Uterus (tissue), 4 donors: ENCODE results near the gene LRP10. TPM values are rescaled to one million over a fixed set of nuclear protein-coding genes. Genes with fewer than 3 reads are reported as not detected.
A peak's percentile ranks its signal among the peaks of the same experiment; 100 is the strongest.

Source experiments
- DNase-seq, 2 donors: peaks; one replicate each; pipeline ENCODE4 v3.0.0-alpha.2; 2019 to 2020
- H3K27ac ChIP-seq, 2 donors: fragments of 200-600 bp; sonication (generic); 1 replicate in 1 of 2; 2 replicates in 1 of 2; pipeline ENCODE4 v1.5.1; 2016 to 2018
- H3K27me3 ChIP-seq, 2 donors: fragments of 200-600 bp; sonication (generic); one replicate each; pipeline ENCODE4 v1.5.1; 2018 to 2019; ENCODE audit warnings: control low read depth in 1 of 2
- H3K36me3 ChIP-seq, 2 donors: fragments of 200-600 bp; sonication (generic); one replicate each; pipeline ENCODE4 v1.5.1; 2019; ENCODE audit warnings: control low read depth in 1 of 2
- H3K4me1 ChIP-seq, 2 donors: fragments of 200-600 bp; sonication (generic); one replicate each; pipeline ENCODE4 v1.5.1; 2018 to 2019; ENCODE audit warnings: control low read depth in 1 of 2
- H3K4me3 ChIP-seq, 2 donors: fragments of 200-600 bp; sonication (generic); 1 replicate in 1 of 2; 2 replicates in 1 of 2; pipeline ENCODE4 v1.5.1; 2018 to 2019; ENCODE audit warnings: mild to moderate bottlenecking in 1 of 2
- H3K9me3 ChIP-seq, 2 donors: fragments of 200-600 bp; sonication (generic); one replicate each; pipeline ENCODE4 v1.5.1; 2019; ENCODE audit warnings: control low read depth in 1 of 2
- CTCF ChIP-seq, 4 experiments: fragments of 200-600 bp in 2 of 4; fragments of 450-650 bp in 2 of 4; sonication (generic) in 2 of 4; IDR thresholded peaks; one replicate each; pipeline ENCODE4 v1.5.1; 2016 to 2019; ENCODE audit warnings: antibody characterized with exemption in 4 of 4, mild to moderate bottlenecking in 2 of 4, moderate library complexity in 1 of 4
- POLR2A ChIP-seq, 2 donors: fragments of 450-650 bp; IDR thresholded peaks; one replicate each; pipeline ENCODE4 v1.6.1; 2016; ENCODE audit warnings: antibody characterized with exemption in 2 of 2, mild to moderate bottlenecking in 1 of 2, moderate library complexity in 1 of 2
- intact Hi-C: fragments of 100-400 bp; cut with DNase I; formaldehyde crosslinking; loops from one replicate; pipeline ENCODE4 v1.15.1; 2023; ENCODE audit warnings: low total_unique reads
- total RNA-seq, 4 donors: library from RNA; depleted of rRNA in 3 of 4; stranded (reverse); fragments of >200 nt in 3 of 4; gene quantifications; one replicate each; pipeline versions ENCODE4 v1.1.0 to v1.2.4, GENCODE V29; 2014 to 2023
- donor health status: DM: yes; HTN: yes; CAD: no.

LRP10 gene
- total RNA-seq, 4 donors from 2014 or later: 27.4 to 140 (median 37.5) TPM

DNA sequence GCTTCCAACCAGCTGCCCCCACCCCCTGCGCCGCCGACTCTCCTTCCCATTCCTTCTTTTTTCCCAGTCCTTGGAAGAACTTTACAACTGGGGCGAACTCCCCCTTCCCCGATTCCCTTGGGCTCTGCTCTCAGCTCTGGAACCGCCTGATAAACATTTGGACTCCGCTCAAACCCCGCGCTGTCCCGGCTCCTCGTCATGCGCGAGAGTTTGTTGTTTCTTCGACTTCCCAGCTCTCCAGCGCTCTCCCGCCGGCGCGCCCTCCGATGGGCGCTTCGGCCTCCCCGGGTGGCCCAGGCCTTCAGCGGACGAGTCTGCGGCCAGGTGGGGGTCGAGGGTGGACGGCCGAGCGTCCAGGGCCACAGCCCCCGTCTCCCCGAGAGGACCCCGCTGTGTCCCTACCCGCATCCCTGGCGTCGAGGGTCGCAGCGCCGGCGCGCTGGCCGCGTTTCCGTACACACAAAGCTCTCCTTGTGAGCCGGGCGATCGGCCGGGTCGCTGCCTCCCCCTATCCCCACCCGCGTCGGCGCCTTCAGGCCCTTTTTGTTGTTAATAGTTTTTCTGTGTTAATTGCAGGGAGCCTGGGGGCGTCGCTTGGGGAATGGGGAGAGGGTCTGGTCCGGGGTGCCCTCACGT, 34.3 kb upstream of the LRP10 start:
- intact Hi-C loops: no loop called here
- H3K4me3 ChIP-seq: peak overlapping the region; percentile 74 to 75
- H3K36me3 ChIP-seq: no peaks in the 10 kb centered on the region
- TF ChIP-seq POLR2A (IDR thresholded peaks at IDR 0.05): no peak
- TF ChIP-seq CTCF (IDR thresholded peaks at IDR 0.05): no peak
- DNase-seq: peak; percentile 66 to 70
- H3K4me1 ChIP-seq: peaks cover 0 to 21% of the 10 kb centered on the region in 2 donors
- H3K9me3 ChIP-seq: no peaks in the 10 kb centered on the region
- H3K27ac ChIP-seq: peak overlapping the region; percentile 96 to 100
- no peaks in the 10 kb centered on the region for H3K27me3 ChIP-seq

- no peaks in the 10 kb centered on the region for H3K9me3 ChIP-seq
- peak overlapping the region; percentile 74 to 75 for H3K4me3 ChIP-seq
- H3K36me3 ChIP-seq: no peaks in the 10 kb centered on the region
- H3K27me3 ChIP-seq: no peaks in the 10 kb centered on the region
- H3K4me1 ChIP-seq: peaks cover 0 to 21% of the 10 kb centered on the region in 2 donors
- intact Hi-C loops: no loop called here
- peak; percentile 86 to 88 for DNase-seq
- peak overlapping the region; percentile 96 to 100 for H3K27ac ChIP-seq
- TF ChIP-seq CTCF (IDR thresholded peaks at IDR 0.05) (no peak), POLR2A (IDR thresholded peaks at IDR 0.05) (peak; percentile 60 to 72)
Observed at GRCh38 chr14:22837750-22838538, 33.6 kb upstream of the LRP10 start.

- Histone ChIP-seq H3K36me3 (no peaks in the 10 kb centered on the region), H3K27me3 (no peaks in the 10 kb centered on the region), H3K9me3 (no peaks in the 10 kb centered on the region), H3K27ac (peak overlapping the region; percentile 96 to 100), H3K4me1 (peaks cover 0 to 21% of the 10 kb centered on the region in 2 donors), H3K4me3 (peak overlapping the region; percentile 74 to 75)
- TF ChIP-seq CTCF (IDR thresholded peaks at IDR 0.05) (no peak), POLR2A (IDR thresholded peaks at IDR 0.05) (no peak)
- intact Hi-C loops: no loop called here
- DNase-seq: peak; percentile 50 to 60
Observed at GRCh38 chr14:22838631-22839041, 32.9 kb upstream of the LRP10 start.

DNA sequence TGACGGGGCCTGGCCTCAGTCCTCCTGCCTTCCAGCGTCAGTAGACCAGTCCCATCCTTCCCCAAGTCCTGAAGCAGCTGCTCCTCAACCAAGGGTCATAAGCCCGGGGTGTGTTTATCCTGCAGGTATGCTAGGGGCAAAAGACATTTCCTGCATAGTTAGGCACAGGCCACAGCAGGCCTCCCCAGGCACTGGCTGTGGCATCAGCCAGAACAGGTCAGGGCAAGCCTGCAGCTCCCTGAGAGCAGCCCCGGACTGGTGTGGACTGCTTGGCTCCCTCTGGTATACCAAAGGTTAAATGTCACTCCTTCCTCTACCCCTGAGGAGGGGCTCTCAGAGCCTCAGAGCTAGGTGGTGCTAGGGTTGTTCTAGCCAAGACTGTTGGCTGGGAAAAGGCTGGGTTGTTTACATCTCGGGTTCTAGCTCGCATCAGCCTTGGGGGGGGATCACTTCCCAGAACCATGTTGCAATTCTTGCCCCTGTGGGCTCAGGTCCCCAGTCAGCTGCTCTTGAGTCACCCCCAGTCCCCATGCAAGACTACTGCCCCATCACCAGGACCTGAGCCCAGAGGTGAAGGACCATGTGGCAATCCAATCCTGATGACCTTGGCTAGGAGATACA, 32.3 kb upstream of the LRP10 start:
- Histone ChIP-seq H3K4me3 (peak overlapping the region; percentile 74 to 75), H3K9me3 (no peaks in the 10 kb centered on the region), H3K4me1 (peaks cover 0 to 21% of the 10 kb centered on the region in 2 donors), H3K27ac (peak overlapping the region; percentile 96 to 100), H3K27me3 (no peaks in the 10 kb centered on the region), H3K36me3 (no peaks in the 10 kb centered on the region)
- TF ChIP-seq POLR2A (IDR thresholded peaks at IDR 0.05): no peak
- TF ChIP-seq CTCF (IDR thresholded peaks at IDR 0.05): no peak
- intact Hi-C loops: no loop called here
- peak in 1 of 2 donors; percentile 58 for DNase-seq
